Measurements from ENCODE around the gene PSENEN. TPM values are rescaled to one million over a fixed set of nuclear protein-coding genes. Genes with fewer than 3 reads are reported as not detected.

Gene PSENEN
- total and polyA plus RNA-seq, 2 experiments from 2014 or later = 20.6 to 175 TPM

DNA sequence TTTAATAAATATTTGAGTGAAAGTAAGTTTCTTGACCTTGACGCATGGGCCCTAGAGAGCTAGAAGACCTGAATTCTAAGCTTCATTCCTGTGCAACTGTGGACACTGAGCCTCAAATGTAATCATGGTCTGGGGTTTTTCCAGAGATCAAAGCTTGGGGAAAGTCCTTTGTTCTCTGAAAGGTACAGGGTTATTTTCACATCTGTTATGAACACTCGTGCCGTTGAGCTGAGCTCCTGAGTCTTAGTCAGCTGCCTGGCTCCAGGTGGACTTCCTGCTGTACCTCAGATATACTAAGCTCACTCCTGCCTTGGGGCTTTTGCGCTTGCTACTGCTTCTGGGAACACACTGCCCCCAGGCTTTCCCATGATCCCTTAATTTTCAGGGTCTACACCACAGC is 48.6 kb upstream of the PSENEN start:
- no peaks in the 10 kb centered on the region for H3K27me3 Mint-ChIP-seq (ENCODE audit: insufficient read depth, low read depth, poor library complexity)
- DNase-seq (ENCODE audit: low spot score) (no peak), ATAC-seq (no peak)
- no peaks in the 10 kb centered on the region for H3K9me2 ChIP-seq (ENCODE audit: insufficient read depth)
- H3K4me3 ChIP-seq = no peak overlapping the region
- H3K4me1 ChIP-seq (ENCODE audit: insufficient read depth) = no peaks in the 10 kb centered on the region; the same call in 1 of the 2 replicates
- no peak overlapping the region for H3K4me3 Mint-ChIP-seq
- no peaks in the 10 kb centered on the region for H3K36me3 Mint-ChIP-seq (ENCODE audit: low read depth)
- H3K36me3 ChIP-seq (ENCODE audit: insufficient read depth) = no peaks in the 10 kb centered on the region
- H3K27me3 ChIP-seq (ENCODE audit: insufficient read depth) = no peaks in the 10 kb centered on the region
- TF ChIP-seq STAT1 (IDR thresholded peaks at IDR 0.05; ENCODE audit: unreplicated experiment) (no peak), EZH2phosphoT487 (IDR thresholded peaks at IDR 0.05; ENCODE audit: unreplicated experiment) (no peak), ETS1 (IDR thresholded peaks at IDR 0.05) (no peak), JUNB (IDR thresholded peaks at IDR 0.05; ENCODE audit: unreplicated experiment) (no peak), CREB1 (CRISPR knock-in tag; IDR thresholded peaks at IDR 0.05; ENCODE audit: low read depth) (no peak), ZNF114 (CRISPR knock-in tag; IDR thresholded peaks at IDR 0.05) (no peak), ZNF462 (CRISPR knock-in tag; IDR thresholded peaks at IDR 0.05) (no peak), EZH2 (IDR thresholded peaks at IDR 0.05; ENCODE audit: low read depth, unreplicated experiment) (no peak), NANOG (IDR thresholded peaks at IDR 0.05; ENCODE audit: borderline replicate concordance) (no peak), ZNF331 (CRISPR knock-in tag; IDR thresholded peaks at IDR 0.05; ENCODE audit: low read depth) (no peak), REST (IDR thresholded peaks at IDR 0.05; ENCODE audit: unreplicated experiment) (no peak), POLR2AphosphoS5 (IDR thresholded peaks at IDR 0.05; ENCODE audit: low read depth) (no peak), CTCF (conservative IDR thresholded peaks at IDR 0.05; ENCODE audit: low read depth in 2 of 2) (no peak)
- no peak overlapping the region for H3K27ac Mint-ChIP-seq
- peaks cover 3% of the 10 kb centered on the region; the same call in 2 of the 3 replicates for H3K4me1 Mint-ChIP-seq
- H3K79me2 ChIP-seq (replicated peaks; ENCODE audit: insufficient read depth) = no peaks in the 10 kb centered on the region
- no peaks in the 10 kb centered on the region for H4K20me1 ChIP-seq (replicated peaks; ENCODE audit: insufficient read depth)
- H3K27ac ChIP-seq (ENCODE audit: low read depth) = no peak overlapping the region
- H2AFZ ChIP-seq = no peak overlapping the region
- H3F3A ChIP-seq (replicated peaks; ENCODE audit: low read depth) = 0 out of 2 replicates have a peak, but pooled peaks cover 2% of the 10 kb centered on the region
- no peak overlapping the region for H3K4me2 ChIP-seq
- no peaks in the 10 kb centered on the region for H3K9me3 Mint-ChIP-seq

Measured in GM23338 (cell line).